SK-N-SH (cell line): ENCODE results near the gene ZBTB17. TPM values are rescaled to one million over a fixed set of nuclear protein-coding genes. Genes with fewer than 3 reads are reported as not detected.

Experiments
- CTCF ChIA-PET: fragments of 300-600, 350-600 bp; formaldehyde crosslinking; extraction: SDS; loops from one replicate; lab custom pipeline; 2021; lab: Yijun Ruan, JAX
- POLR2A ChIA-PET: fragments of 350-600 bp; sonication (Branson Sonifier 250); formaldehyde crosslinking; extraction: SDS; loops from one replicate; lab custom pipeline; 2020; ENCODE audit warnings: antibody characterized with exemption, inconsistent platforms; lab: Yijun Ruan, JAX
- DNase-seq: peaks from one replicate; pipeline ENCODE4 v3.0.0; 2012
- H2AFZ ChIP-seq: fragments of 200-600 bp; sonication (generic); 2 replicates; pipeline ENCODE4 v1.8.1; 2016; ENCODE audit warnings: antibody characterized with exemption, mild to moderate bottlenecking, low read depth
- H3F3A ChIP-seq: fragments of 200-600 bp; sonication (generic); replicated peaks from 2 replicates; pipeline ENCODE3; 2016; ENCODE audit warnings: antibody characterized with exemption, mild to moderate bottlenecking; ENCODE audit not compliant: insufficient read depth
- H3K27ac ChIP-seq, 2 experiments: fragments of 200-500 bp in 1 of 2; fragments of 200-600 bp in 1 of 2; sonication (Bioruptor generic) in 1 of 2; sonication (generic), shearing (Covaris generic) in 1 of 2; 2 replicates each; pipeline versions ENCODE4 v1.5.1 to v1.6.1; 2014 to 2016; ENCODE audit warnings: low read depth in 2 of 2, inconsistent platforms in 1 of 2, low read length in 1 of 2, mild to moderate bottlenecking in 1 of 2, mixed read lengths in 1 of 2
- H3K27me3 ChIP-seq: fragments of 200-600 bp; sonication (generic), shearing (Covaris generic); 2 replicates; pipeline ENCODE4 v1.6.1; 2016; ENCODE audit warnings: mixed run types; ENCODE audit not compliant: insufficient read depth
- H3K36me3 ChIP-seq, 2 experiments: fragments of 200-500 bp in 1 of 2; fragments of 200-600 bp in 1 of 2; sonication (Bioruptor generic) in 1 of 2; sonication (generic) in 1 of 2; replicated peaks in 1 of 2; 2 replicates each; pipeline versions ENCODE3 to v1.5.1; 2014 to 2016; ENCODE audit warnings: low read length in 1 of 2, mild to moderate bottlenecking in 1 of 2; ENCODE audit not compliant: insufficient read depth in 2 of 2, control insufficient read depth in 1 of 2
- H3K4me1 ChIP-seq, 2 experiments: fragments of 200-500 bp in 1 of 2; fragments of 200-600 bp in 1 of 2; sonication (Bioruptor generic) in 1 of 2; sonication (generic), shearing (Covaris generic) in 1 of 2; 2 replicates each; pipeline versions ENCODE4 v1.5.1 to v1.6.1; 2014 to 2016; ENCODE audit warnings: low read depth in 1 of 2, low read length in 1 of 2, mixed run types in 1 of 2; ENCODE audit not compliant: insufficient read depth in 2 of 2, control insufficient read depth in 1 of 2
- H3K4me2 ChIP-seq: fragments of 200-600 bp; sonication (generic), shearing (Covaris generic); 2 replicates; pipeline ENCODE4 v1.6.1; 2017; ENCODE audit warnings: mixed run types
- H3K4me3 ChIP-seq, 2 experiments: fragments of 200-500 bp in 1 of 2; fragments of 200-600 bp in 1 of 2; sonication (Bioruptor generic) in 1 of 2; sonication (generic), shearing (Covaris generic) in 1 of 2; 2 replicates each; pipeline versions ENCODE4 v1.5.1 to v1.8.1; 2014 to 2016; ENCODE audit warnings: low read depth in 2 of 2, inconsistent platforms in 1 of 2, low read length in 1 of 2, mild to moderate bottlenecking in 1 of 2, mixed read lengths in 1 of 2, moderate library complexity in 1 of 2
- H3K79me2 ChIP-seq: fragments of 200-600 bp; sonication (generic); 2 replicates; pipeline ENCODE4 v1.8.1; 2017; ENCODE audit warnings: mild to moderate bottlenecking; ENCODE audit not compliant: insufficient read depth
- H3K9ac ChIP-seq: fragments of 200-600 bp; sonication (generic); 2 replicates; pipeline ENCODE4 v1.6.1; 2017; ENCODE audit warnings: mixed run types
- H3K9me2 ChIP-seq: fragments of 200-600 bp; sonication (generic); 2 replicates; pipeline ENCODE4 v1.6.1; 2017; ENCODE audit warnings: mixed run types
- H3K9me3 ChIP-seq: fragments of 200-600 bp; sonication (generic); 2 replicates; pipeline ENCODE4 v1.6.1; 2017; ENCODE audit warnings: mixed run types, mild to moderate bottlenecking, moderate library complexity
- H4K20me1 ChIP-seq: fragments of 200-600 bp; sonication (generic); 2 replicates; pipeline ENCODE4 v1.6.1; 2017; ENCODE audit warnings: mild to moderate bottlenecking, mixed run types; ENCODE audit not compliant: insufficient read depth
- EZH2phosphoT487 ChIP-seq: fragments of 200-600 bp; sonication (generic); IDR thresholded peaks from 2 replicates; pipeline ENCODE4 v1.6.1; 2017; ENCODE audit warnings: low read depth, mixed run types, mild to moderate bottlenecking, antibody characterized with exemption, moderate library complexity, borderline replicate concordance
- GATA2 ChIP-seq: sonication (generic); formaldehyde crosslinking; IDR thresholded peaks from 2 replicates; pipeline ENCODE4 v1.5.0; 2020; ENCODE audit warnings: mild to moderate bottlenecking, missing genetic modification reagents
- JUND ChIP-seq: IDR thresholded peaks from 2 replicates; pipeline ENCODE4 v1.4.0; 2012
- SMC3 ChIP-seq: IDR thresholded peaks from 2 replicates; pipeline ENCODE4 v1.6.1; 2012; ENCODE audit warnings: low read depth, low read length, improper control_type of control experiment
- TEAD4 ChIP-seq: IDR thresholded peaks from 2 replicates; pipeline ENCODE4 v1.4.0; 2012; ENCODE audit warnings: mild to moderate bottlenecking, borderline replicate concordance; ENCODE audit not compliant: insufficient read depth
- YY1 ChIP-seq: IDR thresholded peaks from 2 replicates; pipeline ENCODE4 v1.4.0; 2012; ENCODE audit warnings: low read depth, mild to moderate bottlenecking
- WGBS: methylation state at CpG from one replicate; pipeline ENCODE4 v1.1.6; 2017; ENCODE audit warnings: low lambda C conversion rate; 5-methylcytosine and 5-hydroxymethylcytosine counted together
- polyA plus RNA-seq, 3 experiments: library from polyadenylated mRNA; depleted of rRNA; stranded (reverse); fragments of >200 nt; gene quantifications; 2 replicates each; pipeline ENCODE4 v1.2.3, GENCODE V29; 2012
- TF ChIP-seq, protein P1 (sequence below): fragments of 200-600 bp; sonication (generic); IDR thresholded peaks from 2 replicates; pipeline ENCODE4 v1.6.1; 2017; ENCODE audit warnings: antibody characterized with exemption, mild to moderate bottlenecking, moderate library complexity
- TF ChIP-seq, protein P2 (sequence below): IDR thresholded peaks from 2 replicates; pipeline ENCODE4 v1.6.1; 2012; ENCODE audit warnings: mild to moderate bottlenecking, low read depth, low read length, moderate library complexity
- TF ChIP-seq, protein P3 (sequence below): IDR thresholded peaks from 2 replicates; pipeline ENCODE4 v1.4.0; 2012; ENCODE audit warnings: low read depth

Gene ZBTB17
- polyA plus RNA-seq, 1 of the 3 experiments (the other 2 are of a cell fraction) = 56.4 TPM

DNA sequence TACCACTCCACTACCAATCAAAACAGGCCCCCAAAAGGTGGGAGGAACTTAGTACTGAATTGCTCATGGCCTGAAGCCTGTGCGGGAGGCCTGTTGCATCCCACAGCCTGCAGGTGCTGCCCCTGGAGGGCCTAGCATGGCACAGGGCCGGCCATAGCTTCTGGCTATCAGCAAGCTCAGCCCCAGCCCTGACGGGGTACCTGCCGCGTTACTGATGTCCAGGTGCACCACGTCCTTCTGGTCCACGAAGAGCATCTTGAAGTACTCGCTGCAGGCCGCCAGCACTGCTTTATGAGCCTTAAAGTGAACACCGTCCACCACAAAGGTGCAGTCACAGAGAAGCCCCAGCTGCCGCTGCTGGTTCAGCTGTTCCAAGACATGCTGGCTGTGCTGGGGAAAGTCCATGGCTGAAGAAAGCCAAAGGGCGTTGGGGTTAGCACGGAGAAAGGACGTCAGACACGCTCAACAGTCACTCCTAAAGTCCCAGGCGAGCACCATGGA is 27.8 kb downstream of the ZBTB17 start (continued):
- TF ChIP-seq, protein P1, sequence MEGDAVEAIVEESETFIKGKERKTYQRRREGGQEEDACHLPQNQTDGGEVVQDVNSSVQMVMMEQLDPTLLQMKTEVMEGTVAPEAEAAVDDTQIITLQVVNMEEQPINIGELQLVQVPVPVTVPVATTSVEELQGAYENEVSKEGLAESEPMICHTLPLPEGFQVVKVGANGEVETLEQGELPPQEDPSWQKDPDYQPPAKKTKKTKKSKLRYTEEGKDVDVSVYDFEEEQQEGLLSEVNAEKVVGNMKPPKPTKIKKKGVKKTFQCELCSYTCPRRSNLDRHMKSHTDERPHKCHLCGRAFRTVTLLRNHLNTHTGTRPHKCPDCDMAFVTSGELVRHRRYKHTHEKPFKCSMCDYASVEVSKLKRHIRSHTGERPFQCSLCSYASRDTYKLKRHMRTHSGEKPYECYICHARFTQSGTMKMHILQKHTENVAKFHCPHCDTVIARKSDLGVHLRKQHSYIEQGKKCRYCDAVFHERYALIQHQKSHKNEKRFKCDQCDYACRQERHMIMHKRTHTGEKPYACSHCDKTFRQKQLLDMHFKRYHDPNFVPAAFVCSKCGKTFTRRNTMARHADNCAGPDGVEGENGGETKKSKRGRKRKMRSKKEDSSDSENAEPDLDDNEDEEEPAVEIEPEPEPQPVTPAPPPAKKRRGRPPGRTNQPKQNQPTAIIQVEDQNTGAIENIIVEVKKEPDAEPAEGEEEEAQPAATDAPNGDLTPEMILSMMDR = no peak
- TF ChIP-seq, protein P2, sequence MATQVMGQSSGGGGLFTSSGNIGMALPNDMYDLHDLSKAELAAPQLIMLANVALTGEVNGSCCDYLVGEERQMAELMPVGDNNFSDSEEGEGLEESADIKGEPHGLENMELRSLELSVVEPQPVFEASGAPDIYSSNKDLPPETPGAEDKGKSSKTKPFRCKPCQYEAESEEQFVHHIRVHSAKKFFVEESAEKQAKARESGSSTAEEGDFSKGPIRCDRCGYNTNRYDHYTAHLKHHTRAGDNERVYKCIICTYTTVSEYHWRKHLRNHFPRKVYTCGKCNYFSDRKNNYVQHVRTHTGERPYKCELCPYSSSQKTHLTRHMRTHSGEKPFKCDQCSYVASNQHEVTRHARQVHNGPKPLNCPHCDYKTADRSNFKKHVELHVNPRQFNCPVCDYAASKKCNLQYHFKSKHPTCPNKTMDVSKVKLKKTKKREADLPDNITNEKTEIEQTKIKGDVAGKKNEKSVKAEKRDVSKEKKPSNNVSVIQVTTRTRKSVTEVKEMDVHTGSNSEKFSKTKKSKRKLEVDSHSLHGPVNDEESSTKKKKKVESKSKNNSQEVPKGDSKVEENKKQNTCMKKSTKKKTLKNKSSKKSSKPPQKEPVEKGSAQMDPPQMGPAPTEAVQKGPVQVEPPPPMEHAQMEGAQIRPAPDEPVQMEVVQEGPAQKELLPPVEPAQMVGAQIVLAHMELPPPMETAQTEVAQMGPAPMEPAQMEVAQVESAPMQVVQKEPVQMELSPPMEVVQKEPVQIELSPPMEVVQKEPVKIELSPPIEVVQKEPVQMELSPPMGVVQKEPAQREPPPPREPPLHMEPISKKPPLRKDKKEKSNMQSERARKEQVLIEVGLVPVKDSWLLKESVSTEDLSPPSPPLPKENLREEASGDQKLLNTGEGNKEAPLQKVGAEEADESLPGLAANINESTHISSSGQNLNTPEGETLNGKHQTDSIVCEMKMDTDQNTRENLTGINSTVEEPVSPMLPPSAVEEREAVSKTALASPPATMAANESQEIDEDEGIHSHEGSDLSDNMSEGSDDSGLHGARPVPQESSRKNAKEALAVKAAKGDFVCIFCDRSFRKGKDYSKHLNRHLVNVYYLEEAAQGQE = no peak
- TF ChIP-seq SMC3 (no peak), JUND (no peak), EZH2phosphoT487 (no peak), YY1 (no peak)

DNA sequence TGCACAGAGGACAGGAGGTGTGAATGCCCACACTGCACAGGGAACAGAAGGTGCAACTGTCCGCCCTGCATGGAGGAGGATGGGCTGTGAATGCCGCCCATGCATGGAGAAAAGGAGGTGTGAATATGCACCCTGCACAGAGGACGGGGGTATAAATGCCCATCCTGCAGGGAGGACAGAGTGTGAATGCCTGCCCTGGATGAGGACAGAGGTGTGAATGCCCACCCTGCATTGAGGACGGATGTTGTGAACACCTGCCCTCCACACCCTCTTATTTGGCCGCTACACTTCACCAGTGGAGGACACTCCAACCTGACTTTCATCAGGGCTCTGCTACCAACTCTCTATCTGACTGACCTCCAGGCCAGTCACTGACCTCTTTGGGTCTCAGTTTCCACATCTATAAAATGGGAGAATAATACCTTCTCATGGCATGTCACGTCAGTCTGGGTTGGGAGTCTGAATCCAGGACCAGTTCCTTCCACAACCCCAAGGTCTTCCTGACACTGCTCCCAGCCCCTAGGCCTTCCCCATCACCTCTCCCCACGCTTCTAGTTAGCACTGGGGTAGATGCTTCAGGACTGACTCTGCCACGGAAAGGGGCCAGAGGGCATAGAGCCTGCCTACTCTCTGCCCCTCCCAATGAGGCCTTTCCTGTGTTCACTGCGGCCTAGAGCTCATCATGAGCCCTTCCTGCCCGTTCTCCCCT is 28.4 kb downstream of the ZBTB17 start:
- H3K27ac ChIP-seq = no peak overlapping the region; a peak in 1 of 4 replicates
- no peaks in the 10 kb centered on the region for H3K9me2 ChIP-seq
- ChIA-PET CTCF (interaction anchor here (0.7 to 0.8 kb wide), 2 partner anchors 12 to 22 kb away, joined by 3 read pairs; no protein-coding TSS in a partner anchor), POLR2A (interaction anchor here (0.6 kb wide), 1 partner anchor 9 kb away, joined by 4 read pairs; no protein-coding TSS in a partner anchor)
- no peaks in the 10 kb centered on the region for H3K9me3 ChIP-seq
- no peak for DNase-seq
- H3K36me3 ChIP-seq = peaks cover 8 to 60% of the 10 kb centered on the region in 2 experiments
- H3K9ac ChIP-seq = no peak overlapping the region
- no peak overlapping the region for H3K4me3 ChIP-seq
- H3K4me2 ChIP-seq = no peak overlapping the region
- peaks cover 44 to 45% of the 10 kb centered on the region in 2 experiments for H3K4me1 ChIP-seq
- H2AFZ ChIP-seq = no peak overlapping the region
- 88% methylated on average over 10 of the region's 10 CpGs for WGBS
- H3F3A ChIP-seq = peaks cover 26% of the 10 kb centered on the region
- TF ChIP-seq, protein P3, sequence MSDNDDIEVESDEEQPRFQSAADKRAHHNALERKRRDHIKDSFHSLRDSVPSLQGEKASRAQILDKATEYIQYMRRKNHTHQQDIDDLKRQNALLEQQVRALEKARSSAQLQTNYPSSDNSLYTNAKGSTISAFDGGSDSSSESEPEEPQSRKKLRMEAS = no peak
- TF ChIP-seq SMC3 = no peak
- no peak for TF ChIP-seq TEAD4
- TF ChIP-seq GATA2 (CRISPR knock-in tag) = no peak
- TF ChIP-seq JUND = no peak
- peaks cover 56% of the 10 kb centered on the region for H3K79me2 ChIP-seq
- no peaks in the 10 kb centered on the region for H3K27me3 ChIP-seq
- H4K20me1 ChIP-seq = no peaks in the 10 kb centered on the region; the same call in 1 of the 2 replicates
